Skeletal muscle tissue (tissue), 4 donors: ENCODE measurements around the gene SLC37A4. TPM values are rescaled to one million over a fixed set of nuclear protein-coding genes. Genes with fewer than 3 reads are reported as not detected.

ENCODE experiments used
- H3K27ac ChIP-seq: one replicate; pipeline ENCODE4 v1.7.0; 2013; ENCODE audit warnings: mild to moderate bottlenecking, low read depth, low read length, inconsistent platforms
- H3K27me3 ChIP-seq, 3 donors: one replicate each; pipeline ENCODE4 v1.7.0; 2013; ENCODE audit warnings: low read length in 3 of 3; ENCODE audit not compliant: control insufficient read depth in 3 of 3, insufficient read depth in 3 of 3
- H3K36me3 ChIP-seq, 3 donors: one replicate each; pipeline ENCODE4 v1.7.0; 2013; ENCODE audit warnings: low read length in 3 of 3; ENCODE audit not compliant: control insufficient read depth in 3 of 3, insufficient read depth in 3 of 3
- H3K4me1 ChIP-seq, 3 donors: one replicate each; pipeline ENCODE4 v1.7.0; 2013; ENCODE audit warnings: low read length in 3 of 3, mild to moderate bottlenecking in 3 of 3; ENCODE audit not compliant: control insufficient read depth in 3 of 3, insufficient read depth in 3 of 3
- H3K4me3 ChIP-seq, 3 donors: one replicate each; pipeline ENCODE4 v1.7.0; 2013; ENCODE audit warnings: low read length in 3 of 3
- H3K9ac ChIP-seq, 3 donors: one replicate each; pipeline ENCODE4 v1.7.0; 2013; ENCODE audit warnings: low read length in 3 of 3, mild to moderate bottlenecking in 3 of 3, moderate library complexity in 2 of 3, low read depth in 1 of 3
- H3K9me3 ChIP-seq, 3 donors: one replicate each; pipeline ENCODE4 v1.7.0; 2013; ENCODE audit warnings: low read length in 3 of 3; ENCODE audit not compliant: control insufficient read depth in 3 of 3
- total RNA-seq: library from RNA; depleted of rRNA; stranded (reverse); fragments of >200 nt; gene quantifications from one replicate; pipeline ENCODE4 v1.2.3, GENCODE V29; 2014
- donor health status: Osteomylitis.

The SLC37A4 gene
- total RNA-seq, 1 donor from 2014 or later = 6.8 TPM

- H3K27ac ChIP-seq = peak overlapping the region; percentile 81
- H3K9ac ChIP-seq = peak overlapping the region; percentile 71 to 85 (median 79)
- peaks cover 35 to 39% (median 36%) of the 10 kb centered on the region in 3 donors for H3K36me3 ChIP-seq
- H3K9me3 ChIP-seq = no peaks in the 10 kb centered on the region
- H3K4me3 ChIP-seq = peak overlapping the region; percentile 75 to 86 (median 84)
- peaks cover 16 to 30% (median 18%) of the 10 kb centered on the region in 3 donors for H3K4me1 ChIP-seq
- H3K27me3 ChIP-seq = no peaks in the 10 kb centered on the region
Measured at GRCh38 chr11:119056421-119056999, 25.8 kb upstream of the SLC37A4 start.

GRCh38 chr11:119055901-119056300, 25.2 kb upstream of the SLC37A4 start:
- Histone ChIP-seq H3K27me3 (no peaks in the 10 kb centered on the region), H3K9me3 (no peaks in the 10 kb centered on the region), H3K27ac (no peak overlapping the region), H3K4me1 (peaks cover 16 to 30% (median 18%) of the 10 kb centered on the region in 3 donors), H3K9ac (peak overlapping the region; percentile 71 to 85 (median 79)), H3K4me3 (peak overlapping the region; percentile 75 to 86 (median 84)), H3K36me3 (peaks cover 41 to 44% (median 41%) of the 10 kb centered on the region in 3 donors)

- Histone ChIP-seq H3K4me1 (peaks cover 16 to 30% (median 18%) of the 10 kb centered on the region in 3 donors), H3K4me3 (no peak overlapping the region), H3K9me3 (no peaks in the 10 kb centered on the region), H3K27me3 (no peaks in the 10 kb centered on the region), H3K36me3 (peaks cover 49 to 51% (median 50%) of the 10 kb centered on the region in 3 donors), H3K9ac (no peak overlapping the region), H3K27ac (no peak overlapping the region)
Measured at GRCh38 chr11:119054418-119054817, 23.7 kb upstream of the SLC37A4 start.

DNA sequence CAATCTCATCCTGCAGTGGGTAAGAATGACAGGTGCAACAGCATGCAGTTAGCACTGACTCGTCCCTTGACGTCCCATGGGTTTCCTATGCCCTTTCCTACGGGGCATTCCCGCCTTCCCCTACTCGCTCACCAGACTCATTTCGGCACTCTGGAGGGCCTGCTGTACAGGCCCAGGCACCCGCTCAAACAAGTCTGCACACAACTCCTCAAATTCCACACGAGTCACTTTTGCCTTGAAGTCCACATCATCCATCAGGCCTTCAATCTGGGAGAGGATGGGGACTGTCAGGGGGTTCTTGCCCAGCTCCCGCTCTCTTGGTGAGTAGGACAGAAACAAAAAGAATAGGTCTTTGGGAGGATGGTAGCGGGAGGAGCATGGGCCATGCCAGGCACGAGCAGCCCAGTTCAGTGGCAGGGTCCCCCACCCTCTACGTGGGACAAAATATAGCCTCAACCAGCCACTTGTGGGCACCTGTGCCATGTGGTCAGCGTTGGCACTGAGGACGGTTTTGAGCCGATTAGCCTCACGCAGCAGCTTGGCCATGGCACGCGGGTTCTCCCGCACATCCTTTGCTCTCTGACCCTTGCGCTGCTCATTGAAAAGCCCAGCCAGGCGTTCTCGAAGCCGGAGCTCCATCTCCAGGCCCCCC, 21.6 kb upstream of the SLC37A4 start:
- H3K9me3 ChIP-seq = no peaks in the 10 kb centered on the region
- no peaks in the 10 kb centered on the region for H3K27me3 ChIP-seq
- H3K36me3 ChIP-seq = peaks cover 70 to 73% (median 71%) of the 10 kb centered on the region in 3 donors
- H3K4me1 ChIP-seq = peaks cover 10 to 20% (median 12%) of the 10 kb centered on the region in 3 donors
- no peak overlapping the region for H3K4me3 ChIP-seq
- no peak overlapping the region for H3K27ac ChIP-seq
- H3K9ac ChIP-seq = no peak overlapping the region

DNA sequence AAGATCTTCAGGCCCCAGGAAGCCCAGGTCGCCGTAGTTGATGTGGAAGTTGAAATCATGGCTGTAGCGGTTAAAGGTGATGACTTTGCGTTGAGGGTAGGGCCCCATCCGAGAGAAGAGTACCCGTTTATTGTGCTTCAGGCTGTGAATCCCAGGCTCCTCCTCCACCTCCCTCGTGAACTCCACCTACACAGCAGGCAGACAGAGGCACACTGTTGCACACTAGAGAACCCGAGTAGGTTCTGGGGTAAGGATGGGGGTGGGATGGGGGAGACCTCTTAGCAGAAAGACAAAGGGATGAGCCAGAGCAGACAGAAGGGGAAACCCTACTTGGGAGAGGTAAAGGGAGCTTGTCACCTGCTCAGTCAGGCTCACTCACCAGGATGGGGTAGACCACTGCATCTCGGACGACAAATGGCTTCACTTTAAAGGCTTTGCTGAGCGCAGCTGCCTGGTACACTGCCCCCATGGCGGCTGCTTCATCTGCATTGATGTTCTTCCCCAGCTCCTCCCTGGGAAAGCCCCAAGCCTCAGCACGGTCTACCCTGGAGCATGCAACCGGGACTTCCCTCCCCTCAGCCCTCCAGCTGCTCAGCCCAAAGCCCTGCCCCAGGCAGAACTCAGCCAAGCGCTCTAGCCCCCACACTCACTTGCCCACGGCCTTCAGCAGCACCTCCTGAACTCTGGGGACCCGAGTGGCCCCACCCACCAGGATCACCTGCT, 20.9 kb upstream of the SLC37A4 start:
- Histone ChIP-seq H3K27me3 (no peaks in the 10 kb centered on the region), H3K4me3 (no peak overlapping the region), H3K9ac (no peak overlapping the region), H3K27ac (no peak overlapping the region), H3K9me3 (no peaks in the 10 kb centered on the region), H3K4me1 (peaks cover 10 to 19% (median 12%) of the 10 kb centered on the region in 3 donors), H3K36me3 (peaks cover 74 to 80% (median 78%) of the 10 kb centered on the region in 3 donors)

GRCh38 chr11:119049081-119049480, 18.4 kb upstream of the SLC37A4 start:
- Histone ChIP-seq H3K9me3 (no peaks in the 10 kb centered on the region), H3K36me3 (peaks cover 75 to 84% (median 82%) of the 10 kb centered on the region in 3 donors), H3K27ac (no peak overlapping the region), H3K9ac (no peak overlapping the region), H3K4me1 (no peaks in the 10 kb centered on the region), H3K4me3 (no peak overlapping the region), H3K27me3 (no peaks in the 10 kb centered on the region)

- peaks cover 70 to 80% (median 78%) of the 10 kb centered on the region in 3 donors for H3K36me3 ChIP-seq
- H3K9me3 ChIP-seq = no peaks in the 10 kb centered on the region
- H3K4me1 ChIP-seq = no peaks in the 10 kb centered on the region
- H3K27me3 ChIP-seq = no peaks in the 10 kb centered on the region
- no peak overlapping the region for H3K9ac ChIP-seq
- H3K4me3 ChIP-seq = no peak overlapping the region
- no peak overlapping the region for H3K27ac ChIP-seq
Measured at GRCh38 chr11:119048644-119049043, 18.0 kb upstream of the SLC37A4 start.

DNA sequence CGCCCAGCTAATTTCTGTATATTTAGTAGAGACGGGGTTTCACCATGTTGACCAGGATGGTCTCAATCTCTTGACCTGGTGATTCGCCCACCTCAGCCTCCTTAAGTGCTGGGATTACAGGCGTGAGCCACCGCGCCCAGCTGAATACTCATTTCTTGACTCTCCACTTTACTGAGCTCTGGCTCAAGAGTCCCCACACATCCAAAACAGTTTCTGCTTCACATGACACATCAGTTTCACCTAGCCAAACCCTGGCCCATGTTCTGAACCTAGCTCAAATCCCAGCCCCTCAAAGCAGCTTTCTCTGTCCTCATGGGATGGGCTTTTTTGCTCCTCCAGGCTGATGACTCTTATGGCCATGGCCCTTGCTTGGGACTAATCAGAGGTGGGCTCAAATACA, 16.5 kb upstream of the SLC37A4 start:
- H3K27ac ChIP-seq = no peak overlapping the region
- no peaks in the 10 kb centered on the region for H3K9me3 ChIP-seq
- peaks cover 57 to 67% (median 64%) of the 10 kb centered on the region in 3 donors for H3K36me3 ChIP-seq
- H3K4me1 ChIP-seq = no peaks in the 10 kb centered on the region
- H3K27me3 ChIP-seq = no peaks in the 10 kb centered on the region
- H3K4me3 ChIP-seq = no peak overlapping the region
- no peak overlapping the region for H3K9ac ChIP-seq

DNA sequence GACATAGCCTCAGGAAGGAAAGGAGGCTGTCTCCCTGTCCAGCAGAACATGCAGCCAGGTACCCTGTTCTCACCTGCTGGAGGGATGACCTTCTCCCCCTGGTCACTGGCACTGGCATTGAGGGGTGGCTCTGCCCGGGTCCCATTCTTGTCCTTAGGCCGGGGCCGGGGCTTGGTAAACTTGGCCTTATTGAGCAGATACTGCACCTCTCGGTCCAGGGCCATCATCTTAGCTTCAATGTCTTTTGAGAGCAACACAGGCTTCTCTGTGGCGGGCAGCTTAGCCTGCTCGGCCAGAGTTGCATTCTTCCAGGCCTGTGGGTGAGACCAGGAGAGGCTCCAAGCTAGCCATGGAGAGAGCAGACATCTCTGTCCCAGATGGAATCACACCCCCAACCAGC, 15.8 kb upstream of the SLC37A4 start:
- H3K4me3 ChIP-seq = no peak overlapping the region
- H3K4me1 ChIP-seq = no peaks in the 10 kb centered on the region
- no peaks in the 10 kb centered on the region for H3K9me3 ChIP-seq
- H3K9ac ChIP-seq = no peak overlapping the region
- H3K36me3 ChIP-seq = peaks cover 51 to 60% (median 57%) of the 10 kb centered on the region in 3 donors
- no peaks in the 10 kb centered on the region for H3K27me3 ChIP-seq
- no peak overlapping the region for H3K27ac ChIP-seq

DNA sequence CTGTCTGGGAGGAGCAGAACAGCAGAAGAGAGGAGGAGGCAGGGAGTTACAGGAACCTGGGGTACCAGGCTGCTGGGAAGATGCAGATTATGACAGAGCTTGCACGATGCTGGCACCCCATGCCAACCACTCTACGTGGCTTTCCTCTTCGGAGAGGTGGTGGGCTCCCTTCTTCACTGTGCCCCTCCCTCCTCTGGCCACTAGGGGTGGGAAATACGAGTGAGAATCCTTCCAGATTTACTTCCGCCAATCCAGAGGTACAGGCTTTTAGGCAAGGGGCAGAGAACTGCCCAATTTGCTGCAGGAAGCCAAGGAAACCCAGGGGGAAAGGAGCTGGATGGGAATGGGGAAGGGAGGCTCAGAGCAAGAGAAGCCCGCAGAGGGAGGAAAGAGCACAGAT, 14.0 kb upstream of the SLC37A4 start:
- no peaks in the 10 kb centered on the region for H3K27me3 ChIP-seq
- H3K9me3 ChIP-seq = no peaks in the 10 kb centered on the region
- H3K27ac ChIP-seq = no peak overlapping the region
- H3K4me1 ChIP-seq = no peaks in the 10 kb centered on the region
- H3K9ac ChIP-seq = no peak overlapping the region
- no peak overlapping the region for H3K4me3 ChIP-seq
- H3K36me3 ChIP-seq = peaks cover 40 to 48% (median 48%) of the 10 kb centered on the region in 3 donors
